Right lobe of liver (tissue), 4 donors: ENCODE results near the gene CCNK.

Experiments used
- POLR2A ChIP-seq: fragments of 450-650 bp; IDR thresholded peaks from one replicate; pipeline ENCODE4 v1.6.1; 2017; ENCODE audit warnings: antibody characterized with exemption, mild to moderate bottlenecking
- TF ChIP-seq, protein P1 (sequence below), 4 donors: fragments of 200-600 bp in 3 of 4; fragments of 450-650 bp in 1 of 4; IDR thresholded peaks; one replicate each; pipeline versions ENCODE4 v1.5.1 to v1.8.0; 2016 to 2022; ENCODE audit warnings: antibody characterized with exemption in 4 of 4, mild to moderate bottlenecking in 2 of 4
- donor health status: DM: no; HTN: no; CAD: no.
- donor health status: DM: no; HTN: no; CAD: no.
- donor health status: DM: no; HTN: yes; CAD: no.

DNA sequence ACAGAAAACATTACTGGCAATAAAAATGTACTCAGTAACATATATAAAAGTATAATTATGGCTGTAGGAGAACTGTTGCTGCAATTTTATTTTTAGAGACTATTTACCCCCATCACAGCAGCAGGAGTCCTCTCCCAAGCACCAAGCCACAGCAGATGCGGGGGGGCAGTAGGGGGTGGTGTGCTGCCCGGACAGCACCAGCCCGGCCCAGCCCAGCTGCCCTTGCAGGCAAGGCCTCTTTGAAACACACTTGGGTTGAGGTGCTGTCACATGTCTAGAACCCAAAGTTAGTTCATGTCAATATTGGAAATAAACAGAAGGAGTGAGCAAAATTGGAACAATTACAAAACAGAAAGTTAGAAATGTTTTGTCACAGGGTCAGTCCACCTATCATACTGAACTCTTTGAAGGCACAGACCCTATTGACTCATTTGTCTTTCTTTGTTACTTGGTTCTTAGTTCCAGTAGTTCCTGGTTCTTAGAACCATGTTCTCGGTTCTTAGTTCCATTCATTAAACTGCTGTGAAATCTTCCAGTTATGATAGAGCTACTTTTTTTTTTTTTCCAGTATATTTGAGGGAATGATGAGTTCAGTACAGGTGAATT, 22.7 kb downstream of the CCNK start:
- TF ChIP-seq, protein P1, sequence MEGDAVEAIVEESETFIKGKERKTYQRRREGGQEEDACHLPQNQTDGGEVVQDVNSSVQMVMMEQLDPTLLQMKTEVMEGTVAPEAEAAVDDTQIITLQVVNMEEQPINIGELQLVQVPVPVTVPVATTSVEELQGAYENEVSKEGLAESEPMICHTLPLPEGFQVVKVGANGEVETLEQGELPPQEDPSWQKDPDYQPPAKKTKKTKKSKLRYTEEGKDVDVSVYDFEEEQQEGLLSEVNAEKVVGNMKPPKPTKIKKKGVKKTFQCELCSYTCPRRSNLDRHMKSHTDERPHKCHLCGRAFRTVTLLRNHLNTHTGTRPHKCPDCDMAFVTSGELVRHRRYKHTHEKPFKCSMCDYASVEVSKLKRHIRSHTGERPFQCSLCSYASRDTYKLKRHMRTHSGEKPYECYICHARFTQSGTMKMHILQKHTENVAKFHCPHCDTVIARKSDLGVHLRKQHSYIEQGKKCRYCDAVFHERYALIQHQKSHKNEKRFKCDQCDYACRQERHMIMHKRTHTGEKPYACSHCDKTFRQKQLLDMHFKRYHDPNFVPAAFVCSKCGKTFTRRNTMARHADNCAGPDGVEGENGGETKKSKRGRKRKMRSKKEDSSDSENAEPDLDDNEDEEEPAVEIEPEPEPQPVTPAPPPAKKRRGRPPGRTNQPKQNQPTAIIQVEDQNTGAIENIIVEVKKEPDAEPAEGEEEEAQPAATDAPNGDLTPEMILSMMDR (IDR thresholded peaks at IDR 0.05), result no peak
- TF ChIP-seq POLR2A, result no peak
